SK-N-SH treated with all-trans-retinoic acid at 6 μM for 48 hours (cell line): ENCODE results near the gene CHEK2.

Experiments
- ATAC-seq: fragments of 200-7000 bp; cut with Tn5 transposase; 3 replicates; pipeline ENCODE4 v1.9.1; 2020; ENCODE audit warnings: mild to moderate bottlenecking, moderate library complexity
- ARNTL ChIP-seq: fragments of 450-650 bp; formaldehyde crosslinking; IDR thresholded peaks from 2 replicates; pipeline ENCODE4 v1.5.0; 2020; ENCODE audit warnings: low read depth, mild to moderate bottlenecking, moderate library complexity, borderline replicate concordance
- BACH2 ChIP-seq: fragments of 250-450 bp; sonication (Bioruptor Pico); IDR thresholded peaks from 2 replicates; pipeline ENCODE4 v1.9.0; 2021; ENCODE audit warnings: mild to moderate bottlenecking, borderline replicate concordance
- CREB5 ChIP-seq: fragments of 250-450 bp; sonication (Bioruptor Pico); IDR thresholded peaks from 2 replicates; pipeline ENCODE4 v1.5.1; 2020; ENCODE audit warnings: low read depth, mild to moderate bottlenecking, moderate library complexity
- CSDC2 ChIP-seq: fragments of 250-450 bp; sonication (Bioruptor Pico); IDR thresholded peaks from 2 replicates; pipeline ENCODE4 v1.5.0; 2020; ENCODE audit warnings: mild to moderate bottlenecking, moderate library complexity
- ESRRG ChIP-seq: fragments of 250-450 bp; sonication (Bioruptor Pico); IDR thresholded peaks from 2 replicates; pipeline ENCODE4 v1.6.1; 2021; ENCODE audit warnings: mild to moderate bottlenecking
- GLIS3 ChIP-seq: fragments of 250-450 bp; sonication (Bioruptor Pico); IDR thresholded peaks from 2 replicates; pipeline ENCODE4 v1.5.0; 2020; ENCODE audit warnings: mild to moderate bottlenecking, moderate library complexity
- OSR1 ChIP-seq: fragments of 250-450 bp; sonication (Bioruptor Pico); IDR thresholded peaks from 2 replicates; pipeline ENCODE4 v1.8.0; 2022; ENCODE audit warnings: moderate library complexity, mild to moderate bottlenecking, inconsistent platforms
- POU6F1 ChIP-seq: fragments of 250-450 bp; sonication (Bioruptor Pico); IDR thresholded peaks from 2 replicates; pipeline ENCODE4 v1.8.0; 2021; ENCODE audit warnings: low read depth, mild to moderate bottlenecking, moderate library complexity, borderline replicate concordance
- PPARA ChIP-seq: fragments of 250-450 bp; sonication (Bioruptor Pico); IDR thresholded peaks from 2 replicates; pipeline ENCODE4 v1.5.0; 2020; ENCODE audit warnings: mild to moderate bottlenecking, borderline replicate concordance
- RARB ChIP-seq: fragments of 250-450 bp; sonication (Bioruptor Pico); IDR thresholded peaks from 2 replicates; pipeline ENCODE4 v1.8.0; 2021; ENCODE audit warnings: mild to moderate bottlenecking, moderate library complexity
- SNAI2 ChIP-seq: fragments of 250-450 bp; sonication (Bioruptor Pico); IDR thresholded peaks from 2 replicates; pipeline ENCODE4 v1.5.0; 2020; ENCODE audit warnings: mild to moderate bottlenecking, moderate library complexity
- TCF4 ChIP-seq: fragments of 250-450 bp; sonication (Bioruptor Pico); IDR thresholded peaks from 2 replicates; pipeline ENCODE4 v1.8.0; 2021; ENCODE audit warnings: mild to moderate bottlenecking, moderate library complexity, borderline replicate concordance
- TOX ChIP-seq: fragments of 250-450 bp; sonication (Bioruptor Pico); IDR thresholded peaks from 2 replicates; pipeline ENCODE4 v1.8.0; 2021; ENCODE audit warnings: mild to moderate bottlenecking, moderate library complexity, borderline replicate concordance
- TSHZ2 ChIP-seq: fragments of 250-450 bp; sonication (Bioruptor Pico); IDR thresholded peaks from 2 replicates; pipeline ENCODE4 v1.5.0; 2020; ENCODE audit warnings: mild to moderate bottlenecking, moderate library complexity
- ZC3H10 ChIP-seq: fragments of 250-450 bp; sonication (Bioruptor Pico); IDR thresholded peaks from 2 replicates; pipeline ENCODE4 v1.5.1; 2021; ENCODE audit warnings: mild to moderate bottlenecking, moderate library complexity
- ZFP3 ChIP-seq: fragments of 250-450 bp; sonication (Bioruptor Pico); IDR thresholded peaks from 2 replicates; pipeline ENCODE4 v1.5.0; 2020; ENCODE audit warnings: mild to moderate bottlenecking, moderate library complexity
- ZFP30 ChIP-seq: fragments of 450-650 bp; formaldehyde crosslinking; IDR thresholded peaks from 2 replicates; pipeline ENCODE4 v1.5.0; 2022; ENCODE audit warnings: mild to moderate bottlenecking, moderate library complexity
- ZNF565 ChIP-seq: fragments of 450-650 bp; formaldehyde crosslinking; conservative IDR thresholded peaks from 2 replicates; pipeline ENCODE4 v1.5.0; 2020; ENCODE audit warnings: low read depth, mild to moderate bottlenecking, moderate library complexity
- ZNF70 ChIP-seq: fragments of 450-650 bp; formaldehyde crosslinking; IDR thresholded peaks from 2 replicates; pipeline ENCODE4 v1.5.0; 2020; ENCODE audit warnings: mild to moderate bottlenecking, moderate library complexity
- ZNF8 ChIP-seq: fragments of 450-650 bp; formaldehyde crosslinking; IDR thresholded peaks from 2 replicates; pipeline ENCODE4 v1.5.0; 2020; ENCODE audit warnings: mild to moderate bottlenecking, moderate library complexity
- TF ChIP-seq, protein P1 (sequence below): fragments of 250-450 bp; sonication (Bioruptor Pico); IDR thresholded peaks from 2 replicates; pipeline ENCODE4 v1.5.1; 2021; ENCODE audit warnings: mild to moderate bottlenecking, moderate library complexity
- TF ChIP-seq, protein P2 (sequence below): fragments of 250-450 bp; sonication (Bioruptor Pico); IDR thresholded peaks from 2 replicates; pipeline ENCODE4 v1.8.0; 2020; ENCODE audit warnings: mild to moderate bottlenecking, moderate library complexity, borderline replicate concordance

The CHEK2 gene

DNA sequence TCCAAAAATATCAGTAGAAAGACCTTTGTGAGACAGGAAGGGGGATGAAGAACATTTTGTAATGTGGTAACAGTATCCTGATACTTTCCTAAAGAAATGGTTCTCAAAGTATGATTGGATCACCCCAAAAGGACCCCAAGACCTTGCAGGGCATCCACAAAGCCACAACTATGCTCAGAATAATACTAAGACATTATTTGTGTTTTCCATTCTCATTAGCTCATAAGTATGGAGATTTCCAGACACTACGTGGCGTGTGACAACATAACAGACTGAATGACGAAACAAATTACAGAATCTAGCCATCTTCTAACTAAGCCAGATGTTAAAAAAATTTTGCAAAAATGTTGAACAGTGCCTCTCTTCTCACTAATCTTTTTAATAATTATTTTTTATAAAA lies 24.9 kb downstream of the CHEK2 start:
- ATAC-seq: no peak
- no peak for TF ChIP-seq TCF4 (CRISPR knock-in tag)
- TF ChIP-seq TSHZ2 (CRISPR knock-in tag): no peak
- no peak for TF ChIP-seq SNAI2 (CRISPR knock-in tag)
- no peak for TF ChIP-seq BACH2 (CRISPR knock-in tag)
- TF ChIP-seq RARB: no peak
- TF ChIP-seq OSR1 (CRISPR knock-in tag): no peak
- TF ChIP-seq ZFP3 (CRISPR knock-in tag): no peak
- TF ChIP-seq, protein P1, sequence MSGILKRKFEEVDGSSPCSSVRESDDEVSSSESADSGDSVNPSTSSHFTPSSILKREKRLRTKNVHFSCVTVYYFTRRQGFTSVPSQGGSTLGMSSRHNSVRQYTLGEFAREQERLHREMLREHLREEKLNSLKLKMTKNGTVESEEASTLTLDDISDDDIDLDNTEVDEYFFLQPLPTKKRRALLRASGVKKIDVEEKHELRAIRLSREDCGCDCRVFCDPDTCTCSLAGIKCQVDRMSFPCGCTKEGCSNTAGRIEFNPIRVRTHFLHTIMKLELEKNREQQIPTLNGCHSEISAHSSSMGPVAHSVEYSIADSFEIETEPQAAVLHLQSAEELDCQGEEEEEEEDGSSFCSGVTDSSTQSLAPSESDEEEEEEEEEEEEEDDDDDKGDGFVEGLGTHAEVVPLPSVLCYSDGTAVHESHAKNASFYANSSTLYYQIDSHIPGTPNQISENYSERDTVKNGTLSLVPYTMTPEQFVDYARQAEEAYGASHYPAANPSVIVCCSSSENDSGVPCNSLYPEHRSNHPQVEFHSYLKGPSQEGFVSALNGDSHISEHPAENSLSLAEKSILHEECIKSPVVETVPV (CRISPR knock-in tag): no peak
- no peak for TF ChIP-seq ARNTL (CRISPR knock-in tag)
- TF ChIP-seq POU6F1 (CRISPR knock-in tag): no peak
- TF ChIP-seq ZNF565 (CRISPR knock-in tag): no peak
- TF ChIP-seq, protein P2, sequence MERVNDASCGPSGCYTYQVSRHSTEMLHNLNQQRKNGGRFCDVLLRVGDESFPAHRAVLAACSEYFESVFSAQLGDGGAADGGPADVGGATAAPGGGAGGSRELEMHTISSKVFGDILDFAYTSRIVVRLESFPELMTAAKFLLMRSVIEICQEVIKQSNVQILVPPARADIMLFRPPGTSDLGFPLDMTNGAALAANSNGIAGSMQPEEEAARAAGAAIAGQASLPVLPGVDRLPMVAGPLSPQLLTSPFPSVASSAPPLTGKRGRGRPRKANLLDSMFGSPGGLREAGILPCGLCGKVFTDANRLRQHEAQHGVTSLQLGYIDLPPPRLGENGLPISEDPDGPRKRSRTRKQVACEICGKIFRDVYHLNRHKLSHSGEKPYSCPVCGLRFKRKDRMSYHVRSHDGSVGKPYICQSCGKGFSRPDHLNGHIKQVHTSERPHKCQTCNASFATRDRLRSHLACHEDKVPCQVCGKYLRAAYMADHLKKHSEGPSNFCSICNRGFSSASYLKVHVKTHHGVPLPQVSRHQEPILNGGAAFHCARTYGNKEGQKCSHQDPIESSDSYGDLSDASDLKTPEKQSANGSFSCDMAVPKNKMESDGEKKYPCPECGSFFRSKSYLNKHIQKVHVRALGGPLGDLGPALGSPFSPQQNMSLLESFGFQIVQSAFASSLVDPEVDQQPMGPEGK: no peak
- TF ChIP-seq ZNF8 (CRISPR knock-in tag): no peak
- no peak for TF ChIP-seq ZC3H10 (CRISPR knock-in tag)
- TF ChIP-seq GLIS3: no peak
- no peak for TF ChIP-seq CREB5 (CRISPR knock-in tag)
- no peak for TF ChIP-seq ZNF70 (CRISPR knock-in tag)
- TF ChIP-seq TOX: no peak

DNA sequence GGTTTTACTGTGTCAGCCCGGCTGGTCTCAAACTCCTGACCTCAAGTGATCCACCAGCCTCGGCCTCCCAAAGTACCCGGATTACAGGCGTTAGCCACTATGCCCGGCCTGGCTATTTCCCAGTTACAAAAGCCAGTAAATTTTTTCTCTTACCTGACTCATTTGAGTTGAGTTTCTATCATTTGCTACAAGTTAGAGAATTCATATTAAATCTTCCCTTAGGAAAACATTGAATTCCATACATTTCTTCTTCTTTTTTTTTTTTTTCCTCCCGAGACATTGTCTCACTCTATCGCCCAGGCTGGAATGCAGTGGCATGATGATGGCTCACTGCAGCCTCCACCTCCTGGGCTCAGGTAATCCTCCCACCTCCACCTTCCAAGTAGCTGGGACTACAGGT lies 26.0 kb downstream of the CHEK2 start:
- ATAC-seq: no peak
- TF ChIP-seq ARNTL (CRISPR knock-in tag): no peak
- TF ChIP-seq BACH2 (CRISPR knock-in tag): no peak
- TF ChIP-seq ESRRG: no peak
- no peak for TF ChIP-seq PPARA (CRISPR knock-in tag)
- TF ChIP-seq ZFP30 (CRISPR knock-in tag): no peak
- no peak for TF ChIP-seq CSDC2 (CRISPR knock-in tag)
- no peak for TF ChIP-seq ZNF565 (CRISPR knock-in tag)
- TF ChIP-seq, protein P2: no peak
- TF ChIP-seq ZNF8 (CRISPR knock-in tag): no peak
- TF ChIP-seq OSR1 (CRISPR knock-in tag): no peak
- no peak for TF ChIP-seq TCF4 (CRISPR knock-in tag)
- TF ChIP-seq ZFP3 (CRISPR knock-in tag): no peak
